Mammary epithelial cell (primary cell): Measurements from ENCODE around the gene SLC19A1.

Experiments used
- CTCF ChIP-seq, 2 donors: IDR thresholded peaks in 1 of 2; conservative IDR thresholded peaks in 1 of 2; 2 replicates each; pipeline ENCODE4 v1.5.1; 2011 to 2012; ENCODE audit warnings: inconsistent platforms in 2 of 2, low read length in 2 of 2, mild to moderate bottlenecking in 2 of 2, control low read depth in 1 of 2, low read depth in 1 of 2; ENCODE audit not compliant: insufficient read depth in 1 of 2; ENCODE audit errors: extremely low read depth in 1 of 2
- EZH2 ChIP-seq: IDR thresholded peaks from 2 replicates; pipeline ENCODE4 v1.6.1; 2012; ENCODE audit warnings: low read length, inconsistent platforms, borderline replicate concordance

DNA sequence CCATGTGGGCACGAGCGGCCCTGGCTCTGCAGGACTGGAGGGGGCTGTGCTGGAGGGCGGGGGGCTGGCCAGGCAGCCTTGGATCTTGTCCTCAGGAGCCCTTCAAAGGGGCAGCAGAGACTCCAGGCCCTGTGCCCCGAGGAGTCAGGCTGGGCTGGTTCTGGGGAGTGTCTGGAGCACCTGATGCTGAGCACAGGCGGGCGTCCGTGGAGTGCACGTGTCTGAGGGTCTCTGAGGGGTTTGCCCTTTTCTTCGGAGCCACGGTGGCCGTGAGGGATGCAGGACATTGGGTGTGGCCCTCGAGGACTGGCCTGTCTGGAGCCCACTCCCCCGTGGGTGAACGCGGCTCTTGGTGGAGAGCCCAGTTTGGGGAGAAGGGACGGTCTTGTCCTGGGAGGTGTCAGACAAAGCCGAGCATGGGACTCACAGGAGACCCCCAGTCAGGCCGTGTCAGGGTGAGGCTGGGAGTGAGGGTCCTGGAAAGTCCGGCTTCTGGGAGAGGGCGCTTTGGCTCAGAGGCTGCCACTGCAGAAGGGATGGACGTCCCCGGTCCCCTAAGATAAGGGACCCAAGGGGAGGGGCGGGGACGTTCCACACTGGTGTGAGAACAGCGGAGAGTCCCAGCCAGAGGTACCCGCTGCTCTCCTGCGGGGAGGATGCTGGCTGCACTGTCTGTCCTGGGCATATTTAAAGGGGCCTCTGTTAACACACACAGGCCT lies 76.5 kb downstream of the SLC19A1 start:
- no peak for TF ChIP-seq CTCF (conservative IDR thresholded peaks at IDR 0.05 in 1 of 2, IDR thresholded peaks at IDR 0.05 in 1 of 2; ENCODE audit: extremely low read depth in 1 of 2, insufficient read depth in 1 of 2, low read depth in 1 of 2, low read length in 2 of 2)
- TF ChIP-seq EZH2 = no peak
